Non-pigmented ciliary epithelial cell (primary cell): ENCODE data around the gene ATG2A.
A peak's percentile ranks its signal among the peaks of the same experiment; 100 is the strongest.

Experiments used
- DNase-seq: peaks from one replicate; pipeline ENCODE4 v3.0.0-alpha.2; 2010; ENCODE audit warnings: low read depth

ATG2A gene

DNA sequence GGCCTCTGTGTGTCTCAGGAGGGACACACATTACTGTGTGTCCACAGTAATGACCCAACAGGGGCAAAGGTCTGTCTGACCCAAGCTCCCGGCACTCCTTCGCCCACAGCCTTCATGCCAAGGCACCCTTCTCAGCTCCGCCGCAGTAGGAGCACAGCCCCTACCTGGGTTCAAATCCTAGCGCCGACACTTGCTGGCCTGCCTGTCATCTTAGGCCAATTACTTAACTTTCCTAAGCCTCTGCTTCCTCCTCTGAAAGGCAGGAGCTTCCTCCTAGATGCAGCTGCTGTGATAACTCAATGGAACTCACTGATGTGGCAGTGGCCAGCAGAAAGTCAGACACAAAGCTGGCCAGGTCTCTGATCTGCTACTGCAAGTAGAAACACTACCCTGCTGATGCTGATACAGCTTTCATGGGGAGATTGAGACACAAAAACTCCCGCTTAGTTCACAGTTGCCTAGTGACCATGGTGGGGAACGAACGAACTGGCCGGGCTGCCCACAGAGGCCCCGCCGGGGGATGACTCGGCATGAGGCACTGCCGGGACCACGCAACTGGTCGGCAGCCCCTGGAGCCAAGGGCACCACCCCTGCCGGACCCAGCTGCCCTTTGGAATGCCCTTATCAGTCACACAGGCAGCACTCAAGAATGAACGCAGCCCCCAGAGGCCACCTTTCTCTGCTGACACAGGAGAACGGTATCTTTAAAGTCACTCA, 46.7 kb downstream of the ATG2A start:
- DNase-seq: no peak

DNA sequence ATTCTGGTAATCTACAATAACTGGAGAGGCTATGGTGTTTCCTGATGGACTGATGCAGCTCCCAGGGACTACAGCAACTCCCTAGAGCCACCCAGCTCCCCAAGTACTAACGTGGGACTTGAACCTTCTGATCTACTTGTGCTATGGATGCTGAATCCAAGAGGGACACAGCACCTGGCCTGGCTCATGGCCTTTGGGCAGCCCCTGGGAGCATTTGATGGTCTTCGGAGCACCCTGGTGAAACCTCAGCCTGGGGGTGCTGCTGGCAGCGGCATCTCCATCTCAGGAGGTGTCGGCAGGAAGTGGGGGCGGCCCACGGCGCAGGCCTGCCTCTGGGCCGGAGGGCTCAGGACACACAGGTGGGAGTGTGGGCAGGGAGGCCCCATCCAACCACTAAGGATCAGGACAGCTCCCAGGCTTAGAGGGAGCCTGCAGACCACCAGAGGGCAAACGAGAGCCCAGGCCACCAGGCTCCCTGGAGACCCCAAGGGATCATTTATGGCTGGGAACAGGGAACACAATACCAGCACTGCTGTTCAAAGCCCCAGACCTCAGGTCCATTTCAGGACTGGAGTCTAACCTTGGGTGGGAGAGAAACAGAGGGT, 47.3 kb downstream of the ATG2A start:
- DNase-seq: no peak

DNA sequence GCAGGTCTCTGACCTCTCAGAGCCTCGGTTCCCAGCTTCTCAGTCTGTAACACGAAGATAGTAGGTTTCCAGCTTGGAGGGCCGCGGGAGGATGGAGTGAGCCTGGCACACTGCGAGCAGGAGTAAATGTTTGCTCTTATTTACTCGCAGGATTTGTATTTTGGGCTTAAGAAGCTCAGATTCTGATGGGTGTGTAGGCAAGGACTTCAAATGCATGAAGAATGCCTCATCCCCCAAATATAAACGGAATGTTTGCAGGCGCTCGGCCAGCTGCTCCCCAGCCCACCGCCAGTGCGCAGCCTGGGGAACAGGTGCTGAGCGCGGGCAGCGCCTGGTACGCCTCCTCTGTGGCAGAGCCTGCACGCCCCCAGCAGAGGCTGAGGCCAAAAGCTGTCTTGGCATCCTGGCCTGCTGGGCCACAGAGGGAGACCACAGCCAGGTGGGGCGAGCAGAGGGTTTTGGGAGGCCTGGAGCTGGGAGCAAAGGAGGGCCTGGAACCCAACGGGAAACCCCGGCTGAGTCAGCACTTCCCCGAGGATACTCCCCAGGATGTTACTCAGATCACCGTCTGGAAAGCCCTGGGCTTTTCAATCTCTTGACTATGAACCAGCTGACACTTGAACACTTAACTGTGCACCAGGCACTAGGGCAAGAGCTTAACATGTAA, 48.0 kb downstream of the ATG2A start:
- peak; percentile 64 for DNase-seq

DNA sequence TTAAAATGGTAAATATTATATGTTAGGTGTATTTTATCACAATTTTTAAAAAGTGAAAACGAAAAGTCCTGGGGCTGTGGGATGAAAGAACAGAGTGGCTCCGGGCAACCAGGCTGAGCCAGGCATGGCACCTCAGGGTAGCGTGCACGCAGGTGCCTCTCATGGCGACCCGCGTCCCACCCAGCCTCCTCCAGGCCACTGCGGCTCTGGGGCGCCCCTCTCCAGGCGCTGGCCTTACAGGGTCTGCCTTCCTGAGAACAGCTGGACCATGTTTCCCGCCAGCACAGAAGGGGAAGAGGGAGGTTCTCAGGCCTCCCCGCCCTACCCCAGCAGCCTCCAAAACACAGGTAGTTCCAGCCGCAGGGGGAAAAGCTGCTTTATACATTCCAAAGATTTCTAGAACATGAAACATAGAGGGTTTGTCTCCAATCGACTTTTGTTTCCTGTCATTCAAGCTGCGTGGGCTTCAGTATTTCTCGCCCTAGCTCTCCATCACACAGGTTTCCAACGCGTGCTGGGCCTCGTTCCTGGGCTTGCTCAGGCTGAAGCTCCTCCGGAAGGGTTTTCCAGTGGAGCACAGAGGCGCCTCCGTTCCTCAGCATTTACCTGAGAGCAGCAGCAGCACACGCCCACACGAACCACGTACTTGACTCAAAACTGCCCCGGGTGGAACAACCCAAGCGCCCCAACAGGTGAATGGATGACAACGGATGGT, 49.1 kb downstream of the ATG2A start:
- DNase-seq: no peak

DNA sequence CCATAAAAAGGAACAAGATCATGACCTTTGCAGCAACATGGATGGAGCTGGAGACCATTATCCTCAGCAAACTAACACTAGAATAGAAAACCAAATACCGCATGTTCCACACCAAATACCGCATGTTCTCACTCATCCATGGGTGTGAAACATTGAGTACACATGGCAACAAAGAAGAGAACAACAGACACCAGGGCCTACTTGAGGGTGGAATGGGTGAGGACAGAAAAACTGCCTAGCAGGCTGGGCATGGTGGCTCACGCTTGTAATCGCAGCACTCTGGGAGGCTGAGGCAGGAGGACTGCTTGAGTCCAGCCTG, 50.9 kb downstream of the ATG2A start:
- no peak for DNase-seq

DNA sequence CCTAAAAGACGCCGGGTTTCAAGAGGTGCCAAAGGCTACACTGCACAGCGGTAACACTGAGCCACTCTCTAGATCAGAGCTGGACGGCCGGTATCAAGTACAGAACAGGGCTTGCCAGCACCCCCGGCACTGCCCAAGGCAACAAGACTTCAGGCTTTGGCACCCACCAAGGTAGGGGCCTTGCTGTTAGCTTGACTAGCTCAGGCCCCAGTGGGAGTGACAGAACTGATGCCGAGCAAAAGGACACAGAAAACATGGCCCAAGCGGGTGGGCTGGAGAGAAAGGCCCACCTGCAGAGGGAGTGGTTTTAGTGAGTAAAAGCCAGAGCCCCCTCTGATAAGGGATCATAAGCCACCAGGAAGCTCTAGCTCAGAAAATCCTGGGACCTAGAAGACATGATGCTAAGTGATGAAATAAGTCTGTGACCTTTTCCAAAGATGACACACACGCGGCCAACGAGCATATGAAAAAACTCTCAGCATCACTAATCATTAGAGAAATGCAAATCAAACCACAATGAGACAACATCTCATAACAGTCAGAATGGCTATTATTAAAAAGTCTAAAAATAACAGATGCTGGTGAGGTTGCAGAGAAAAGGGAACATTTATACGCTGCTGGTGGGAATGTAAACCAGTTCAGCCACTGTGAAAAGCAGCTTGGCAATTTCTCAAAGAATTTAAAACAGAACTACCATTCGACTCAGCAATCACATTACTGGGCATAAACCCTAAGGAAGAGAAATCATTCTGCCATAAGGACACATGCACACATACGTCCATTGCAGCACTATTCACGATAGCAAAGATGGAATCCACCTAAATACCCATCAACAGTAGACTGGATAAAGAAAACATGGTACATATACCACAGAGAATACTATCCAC, 51.5 kb downstream of the ATG2A start:
- DNase-seq: no peak

DNA sequence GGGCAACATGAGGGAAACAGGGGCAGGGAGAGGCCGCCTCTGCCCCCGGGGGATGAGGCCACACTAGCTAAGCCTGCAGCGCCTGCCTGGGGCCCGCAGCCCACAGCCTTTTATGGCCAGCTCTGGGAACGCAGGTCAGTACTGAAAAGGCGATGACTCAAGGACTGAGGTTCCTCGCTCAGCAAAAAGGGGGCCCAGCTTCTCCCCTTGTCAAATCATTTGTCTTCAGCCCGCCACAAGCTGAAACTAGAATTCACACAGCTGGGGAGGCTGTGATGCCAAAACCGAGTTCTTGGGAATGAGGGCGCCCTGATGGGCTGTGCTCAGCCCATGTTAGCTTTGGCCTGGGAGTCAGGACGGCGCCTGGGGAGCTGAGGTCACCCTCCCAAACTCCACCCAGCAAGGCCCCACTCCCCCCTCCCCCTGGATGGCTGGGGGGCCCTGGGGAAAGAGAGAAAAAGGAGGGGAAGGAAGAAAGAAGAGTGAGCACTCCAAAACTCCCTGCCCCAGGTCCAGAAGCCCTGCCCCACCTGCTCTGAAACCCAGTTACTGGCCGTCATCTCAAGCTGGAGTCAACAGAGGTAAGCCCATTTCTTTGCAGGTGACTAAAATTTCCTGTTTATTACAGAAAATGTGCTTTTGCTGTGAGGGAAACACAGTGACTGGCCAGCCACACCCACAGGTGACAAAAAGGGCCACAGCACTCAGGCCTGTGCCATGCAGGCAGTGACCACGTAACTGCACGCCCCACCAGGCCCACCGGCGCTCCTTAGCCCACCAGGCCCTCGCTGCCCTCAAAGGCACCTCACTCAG, 52.3 kb downstream of the ATG2A start:
- DNase-seq: peak; percentile 64

DNA sequence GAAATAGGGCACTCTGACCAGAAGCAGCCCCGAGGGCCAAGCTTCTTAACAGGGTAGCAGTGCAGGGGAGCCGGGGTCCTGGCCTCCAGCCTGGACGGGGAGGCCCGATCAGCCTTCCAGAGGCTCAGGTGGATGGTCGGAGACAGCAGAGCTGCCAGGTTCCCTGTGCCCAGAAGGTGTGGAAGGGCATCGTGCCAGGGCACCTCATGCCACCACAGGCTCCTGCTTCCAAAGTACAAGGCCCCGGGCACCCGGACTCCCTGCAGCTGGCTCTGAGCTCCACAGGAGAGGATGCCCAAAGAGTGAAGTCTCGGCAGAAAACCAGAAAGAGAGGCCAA, 52.9 kb downstream of the ATG2A start:
- DNase-seq: no peak

DNA sequence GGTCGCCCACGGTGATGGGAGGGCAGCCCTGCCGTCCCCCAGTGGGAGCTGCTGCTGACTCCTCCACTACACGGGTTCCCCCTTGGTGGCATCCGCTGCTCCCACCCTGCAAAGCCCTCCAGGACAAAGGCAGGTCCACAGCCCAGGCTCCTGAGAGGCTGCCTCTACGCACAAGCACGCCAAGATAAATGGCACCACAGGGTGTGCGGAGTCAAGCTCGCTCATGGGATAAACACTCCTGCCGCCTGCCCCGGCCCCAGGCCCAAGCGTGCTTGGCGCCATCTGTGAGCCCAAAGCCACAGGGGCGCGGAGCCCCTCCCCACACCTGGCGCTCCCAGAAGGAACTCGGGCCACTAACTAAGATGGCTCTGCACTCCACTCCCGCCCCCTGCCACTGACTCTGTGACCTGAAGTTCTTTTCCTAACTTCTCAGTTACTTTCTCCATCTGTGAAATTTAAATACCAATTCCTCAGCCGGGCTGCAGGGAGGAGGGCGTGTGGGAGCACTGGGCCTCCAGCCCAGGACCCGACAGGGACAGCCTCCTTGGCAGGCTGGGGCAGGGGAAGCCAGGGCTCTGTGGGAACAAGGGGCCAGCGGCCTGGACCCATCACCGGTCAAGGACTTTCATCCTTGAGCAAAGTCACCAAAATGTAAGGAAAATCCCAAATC, 53.5 kb downstream of the ATG2A start:
- DNase-seq: no peak

DNA sequence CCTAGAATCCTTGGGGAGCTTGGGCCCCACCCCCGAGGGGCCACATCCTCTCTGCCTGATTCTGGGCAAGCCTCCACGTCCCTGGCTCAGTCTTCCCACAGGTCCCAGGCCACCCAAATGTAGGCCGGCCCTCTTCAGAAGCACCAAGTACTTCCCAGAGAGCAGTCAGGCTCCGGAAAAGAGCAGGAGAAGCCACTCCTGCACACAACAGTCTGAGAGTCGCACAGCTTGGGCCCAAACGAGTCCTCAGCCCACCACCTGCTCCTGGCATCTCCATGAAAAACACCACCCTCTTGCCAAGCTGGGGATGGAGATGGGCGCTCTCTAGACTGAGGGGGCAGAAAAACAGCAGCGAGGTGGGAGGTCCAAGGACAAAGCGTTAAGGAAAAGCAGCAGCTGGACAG, 54.0 kb downstream of the ATG2A start:
- DNase-seq: no peak

DNA sequence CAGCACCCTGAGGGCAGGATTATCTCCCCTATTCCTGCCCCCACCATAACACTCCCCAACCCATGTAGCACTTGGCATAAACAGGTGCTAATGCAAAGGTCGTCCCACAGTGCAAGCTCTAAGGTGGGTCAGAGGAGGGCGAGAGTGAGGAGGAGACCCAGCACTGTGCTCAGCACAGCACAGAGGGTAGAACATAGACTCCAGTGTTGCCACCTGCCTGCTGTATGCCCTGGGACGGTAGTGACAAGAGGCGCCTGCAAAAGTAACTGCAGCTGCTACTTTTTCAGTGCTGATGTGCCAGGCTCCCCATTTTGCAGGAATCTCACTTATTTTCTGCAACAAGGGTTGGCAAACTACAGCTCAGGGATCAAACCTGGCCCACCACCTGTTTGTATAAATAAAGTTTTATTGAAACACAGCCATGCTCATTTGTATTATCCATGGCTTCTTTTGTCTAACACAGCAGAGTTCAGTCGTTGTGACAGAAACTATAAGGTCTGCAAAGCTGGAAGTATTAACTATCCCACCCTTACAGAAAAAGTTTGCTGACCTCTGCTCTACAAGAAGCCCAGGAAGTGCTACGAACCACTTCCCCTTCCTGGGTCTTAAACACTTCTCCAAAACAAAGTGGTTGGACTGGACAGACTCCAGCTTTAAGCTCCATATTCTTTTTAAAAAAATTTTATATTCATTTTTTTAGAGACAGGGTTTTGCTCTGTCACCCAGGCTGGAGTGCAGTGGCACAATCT, 55.6 kb downstream of the ATG2A start:
- no peak for DNase-seq

DNA sequence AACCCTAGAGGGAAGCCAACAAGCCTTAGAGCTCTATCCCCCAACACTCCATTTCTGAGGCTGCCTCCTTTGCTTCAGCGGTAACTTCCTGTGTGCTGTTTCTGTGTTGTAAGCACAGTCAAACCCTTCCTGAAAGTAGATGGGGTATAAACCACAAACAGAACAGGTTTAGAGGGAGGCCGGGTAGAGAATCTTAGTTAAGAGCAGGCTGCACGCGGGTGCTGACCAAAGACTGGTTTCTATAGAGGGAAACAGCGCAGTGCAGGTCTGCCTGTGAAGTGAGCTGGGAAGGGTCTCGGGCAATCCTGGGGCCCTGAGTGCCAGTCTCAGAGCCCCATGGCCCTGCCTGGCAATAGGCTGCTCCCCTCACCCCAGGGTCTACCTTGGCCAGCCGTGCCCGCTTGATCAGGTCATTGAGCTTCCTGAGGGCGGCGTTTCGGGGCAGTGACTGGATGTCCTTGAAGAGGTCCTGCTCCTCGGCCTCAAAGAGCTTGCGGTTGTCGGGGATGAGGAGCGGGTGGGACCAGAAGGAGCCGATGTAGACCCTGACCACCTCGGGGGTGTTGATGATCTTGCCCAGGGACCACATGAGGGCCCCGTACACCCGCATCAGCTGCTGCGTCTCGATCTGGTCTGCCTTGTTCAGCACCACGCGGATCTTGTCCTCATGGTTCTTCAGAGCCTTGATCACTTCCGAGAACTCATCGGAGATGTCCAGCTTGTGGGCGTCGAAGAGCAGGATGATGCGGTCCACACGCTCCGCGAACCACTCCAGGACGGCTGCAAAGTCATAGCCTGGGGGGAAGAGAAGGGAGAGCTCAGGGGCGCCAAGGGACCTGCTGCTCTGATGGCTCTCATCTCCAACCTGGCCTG, 57.2 kb downstream of the ATG2A start:
- no peak for DNase-seq

DNA sequence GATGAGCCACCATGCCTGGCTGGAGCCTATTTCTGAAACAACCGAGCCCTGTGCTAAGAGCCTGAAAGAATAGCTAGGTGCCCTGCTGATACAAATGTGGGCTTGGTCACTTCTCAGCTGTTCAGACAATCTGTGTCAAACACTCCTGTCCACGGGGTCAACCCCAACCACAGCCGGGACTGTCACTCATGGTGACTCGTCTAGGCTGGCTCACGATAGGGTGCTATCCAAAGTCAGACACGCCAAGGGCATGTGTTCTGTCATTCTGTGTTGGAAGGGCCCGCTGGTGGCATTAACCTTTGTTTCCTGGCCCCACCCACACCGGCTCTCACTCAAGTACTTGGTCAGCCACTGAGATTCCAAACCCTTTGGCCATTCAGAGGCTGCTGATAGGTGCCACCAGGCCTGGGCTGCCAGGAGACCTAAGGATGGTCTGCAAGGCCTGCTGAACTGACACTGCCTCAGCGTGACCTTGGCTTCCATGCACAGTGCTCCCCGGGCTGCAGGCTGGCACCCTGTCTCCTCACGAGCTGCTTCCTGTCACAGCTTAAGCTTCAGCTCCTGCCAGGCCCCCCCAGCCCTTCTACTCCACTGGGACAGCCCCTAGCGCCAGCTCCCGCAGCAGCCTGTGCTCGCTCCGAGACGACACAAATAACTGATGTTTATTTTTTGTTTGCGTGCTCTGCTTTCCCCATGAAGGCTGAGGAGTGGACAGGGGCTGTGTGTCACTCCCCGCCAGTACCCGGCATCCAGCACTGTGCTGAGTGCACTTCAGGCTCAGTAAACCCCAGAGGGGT, 58.3 kb downstream of the ATG2A start:
- no peak for DNase-seq

DNA sequence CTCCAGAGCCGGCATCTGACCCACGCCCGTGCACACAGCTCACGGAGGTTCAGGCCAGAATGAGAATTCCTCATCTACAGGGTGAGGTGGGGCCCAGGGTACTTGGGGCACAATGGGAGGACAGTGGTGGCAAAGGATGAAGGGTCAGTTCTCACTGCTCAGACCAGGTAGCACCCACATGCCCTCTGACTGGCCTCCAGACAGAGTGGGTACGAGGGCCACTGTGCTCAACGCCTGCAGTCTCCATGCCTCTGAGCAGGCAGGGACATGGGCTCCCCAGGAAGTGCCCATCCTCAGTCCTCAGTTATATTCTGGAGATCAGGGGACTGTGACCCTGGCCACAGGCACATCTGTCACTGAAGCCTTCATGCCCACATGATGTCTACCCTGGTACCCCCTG, 59.5 kb downstream of the ATG2A start:
- no peak for DNase-seq

DNA sequence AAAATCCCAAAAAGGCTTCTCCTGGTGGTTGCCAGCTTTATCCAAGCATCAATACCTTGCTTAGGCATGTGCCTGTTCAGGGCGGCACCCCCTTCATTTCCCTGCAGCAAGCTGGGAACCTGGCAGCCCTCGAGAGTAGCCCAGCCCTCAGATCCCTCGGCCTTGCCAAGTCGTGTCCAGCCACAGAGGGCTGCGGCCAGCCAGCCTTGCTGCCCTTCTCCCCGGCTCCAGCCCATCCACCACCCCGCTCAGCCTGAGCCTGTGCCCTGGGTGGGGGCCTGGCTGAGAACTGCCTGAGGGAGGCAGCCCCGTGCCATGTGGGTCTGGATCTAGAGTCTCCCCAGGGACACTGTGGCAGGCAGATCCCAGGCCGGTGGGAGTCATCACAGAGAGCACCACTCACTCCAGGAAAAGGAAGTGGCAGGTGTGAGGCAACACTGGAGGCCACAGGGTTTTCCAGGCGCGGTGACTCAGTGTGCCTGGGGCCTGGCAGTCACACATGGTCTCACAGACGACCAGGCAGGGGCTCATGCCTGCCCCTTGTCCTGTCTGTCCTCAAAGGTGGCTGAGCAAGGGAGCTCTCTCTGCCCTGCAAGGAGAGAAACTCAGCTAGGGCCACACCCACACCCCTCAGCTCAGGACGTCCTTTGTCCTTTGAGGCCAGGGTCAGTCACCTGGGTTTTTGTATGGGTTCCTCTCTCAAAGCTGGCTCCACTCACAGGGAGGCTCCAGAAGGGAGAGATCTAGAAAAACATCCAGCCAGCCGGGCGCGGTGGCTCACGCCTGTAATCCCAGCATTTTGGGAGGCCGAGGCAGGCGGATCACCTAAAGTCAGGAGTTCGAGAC, 60.4 kb downstream of the ATG2A start:
- DNase-seq: no peak

DNA sequence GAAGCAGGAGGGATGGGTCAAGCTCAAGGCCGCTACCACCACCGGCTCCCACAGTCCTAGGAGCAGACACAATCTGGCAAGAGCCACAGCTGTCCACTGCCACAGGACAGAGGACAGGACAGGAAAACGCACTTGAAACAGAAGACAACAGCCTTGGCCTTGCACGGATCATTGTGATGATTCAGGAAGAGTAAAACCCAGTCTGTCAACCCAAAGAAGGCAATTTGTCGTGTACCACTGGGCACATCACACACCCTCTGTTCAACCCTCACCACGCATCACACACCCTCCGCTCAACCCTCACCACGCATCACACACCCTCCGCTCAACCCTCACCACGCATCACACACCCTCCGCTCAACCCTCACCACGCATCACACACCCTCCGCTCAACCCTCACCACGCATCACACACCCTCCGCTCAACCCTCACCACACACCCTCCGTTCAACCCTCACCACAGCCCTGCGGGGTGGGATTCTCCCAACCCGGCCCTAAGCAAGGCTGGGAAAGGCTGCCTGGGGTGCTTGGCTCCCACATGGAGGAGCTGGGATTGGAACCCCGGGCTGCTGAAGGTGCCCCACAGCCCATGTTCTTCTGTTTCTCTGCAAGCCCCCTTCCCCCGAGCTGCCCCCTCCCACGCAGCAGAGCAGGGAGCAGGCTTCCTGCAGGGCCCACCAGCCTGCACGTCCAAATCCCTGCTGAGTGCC, 61.3 kb downstream of the ATG2A start:
- DNase-seq: no peak
